Activated CD4-positive, alpha-beta T cell treated with anti-CD3 and anti-CD28 coated beads, Interleukin-2, amount 50 U/mL, for 16 hours (primary cell): Measurements from ENCODE around the gene MPND.
A peak's percentile ranks its signal among the peaks of the same experiment; 100 is the strongest.

Experiments used
- DNase-seq: peaks from one replicate; pipeline ENCODE4 v3.0.0-alpha.2; 2020

MPND gene

DNA sequence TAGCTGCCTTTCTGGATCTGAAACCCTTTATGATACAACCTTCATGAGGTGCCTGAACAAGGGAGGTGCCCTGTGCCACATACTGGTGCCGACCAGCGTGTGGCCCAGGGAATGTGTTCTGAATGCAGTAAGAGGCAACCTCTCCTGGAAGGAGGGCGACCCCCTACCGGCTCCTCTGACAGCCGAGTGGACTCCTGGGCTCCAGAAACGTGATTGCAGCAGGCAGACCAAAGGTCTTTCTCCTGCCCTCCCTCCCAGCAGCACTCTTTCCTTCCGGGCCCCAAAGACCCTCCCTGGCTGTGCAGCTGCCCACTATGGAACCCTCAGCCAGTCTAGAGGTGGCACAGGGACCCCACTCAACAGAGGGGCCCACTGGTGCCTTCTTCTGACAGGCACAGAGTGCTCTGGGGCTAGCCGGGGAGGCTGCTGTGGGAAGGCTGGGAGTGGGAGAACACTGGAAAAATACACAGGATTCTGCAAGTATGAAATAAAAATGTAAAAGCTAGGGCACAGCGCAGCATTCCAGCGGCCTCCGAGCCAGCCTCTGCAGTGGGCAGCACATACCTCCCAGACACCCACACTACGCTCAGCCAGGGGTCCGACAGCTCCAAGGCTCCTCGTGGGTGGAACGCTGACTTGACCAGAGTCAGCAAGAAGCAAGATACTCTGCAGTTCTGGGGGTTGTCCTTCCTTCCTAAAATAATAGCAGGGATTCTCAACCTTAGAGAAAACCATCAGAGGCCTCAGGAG is 42.1 kb downstream of the MPND start:
- no peak for DNase-seq

DNA sequence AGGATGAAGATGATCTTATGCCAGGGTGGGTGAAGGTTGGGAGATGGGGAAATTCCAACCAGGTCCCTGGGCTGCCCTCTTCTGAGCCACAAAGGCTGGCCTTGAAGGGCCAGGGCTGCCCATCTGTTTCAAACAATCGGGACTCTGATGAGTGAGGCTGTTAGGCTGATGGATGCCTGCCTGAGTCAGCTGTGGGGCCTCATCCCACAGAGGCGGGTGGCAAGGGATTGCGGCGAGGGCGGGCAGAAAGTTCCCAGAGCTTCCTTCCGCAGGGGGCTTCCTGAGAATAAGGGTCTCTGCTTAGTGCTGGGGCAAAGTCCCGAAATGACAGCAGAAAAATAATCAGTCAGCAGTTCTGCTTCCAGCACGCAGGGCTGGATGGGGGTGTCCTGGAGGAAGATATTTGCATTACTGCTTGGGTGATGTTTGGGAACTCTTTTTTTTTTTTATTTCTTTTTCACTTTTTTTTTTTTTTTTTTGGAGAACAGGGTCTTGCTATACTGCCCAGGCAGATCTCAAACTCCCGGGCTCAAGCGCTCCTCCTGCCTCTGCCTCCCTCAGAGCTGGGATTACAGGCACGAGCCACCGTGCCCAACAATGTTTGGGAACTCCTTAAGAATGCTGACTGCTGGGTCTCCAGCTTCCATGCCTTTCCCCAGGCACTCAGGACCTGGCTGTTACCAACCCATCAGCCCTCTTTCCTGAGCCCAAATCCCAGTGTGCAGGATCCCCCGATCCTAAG is 42.9 kb downstream of the MPND start:
- no peak for DNase-seq

DNA sequence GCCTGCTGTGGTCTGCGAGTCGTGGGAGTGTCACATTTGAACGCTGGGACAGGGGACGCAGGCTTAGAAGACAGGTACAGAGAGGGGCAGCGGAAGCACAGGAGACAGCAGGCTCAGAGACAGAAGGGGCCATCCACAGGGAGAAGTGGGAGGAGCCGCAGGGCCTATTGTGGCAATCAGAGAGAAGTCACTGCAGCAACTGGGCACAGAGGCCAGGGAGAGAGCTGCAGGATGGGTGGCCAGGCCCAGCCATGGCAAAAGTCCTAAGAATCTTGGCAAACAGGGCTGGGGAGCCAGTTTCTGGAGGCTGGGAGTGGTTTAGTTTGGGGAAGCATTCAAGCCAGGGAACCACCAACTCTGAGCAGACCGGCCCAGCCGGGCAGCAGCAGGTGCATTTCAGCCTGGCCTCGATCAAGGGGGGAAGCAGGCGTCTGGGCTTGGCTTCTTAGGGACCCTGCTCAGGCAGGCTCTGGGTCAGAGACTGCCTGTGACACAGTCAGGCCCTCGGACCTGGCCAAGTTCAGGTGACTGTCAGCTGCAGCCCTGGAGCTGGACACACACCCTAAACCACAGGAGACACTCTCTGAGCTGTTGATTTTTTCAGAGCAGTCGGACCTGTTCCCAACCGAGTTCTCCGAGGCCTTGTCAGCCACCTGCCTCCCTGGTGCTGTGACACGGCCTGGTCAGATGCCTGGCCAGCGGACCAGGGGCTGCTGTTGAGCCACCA is 45.1 kb downstream of the MPND start:
- no peak for DNase-seq

DNA sequence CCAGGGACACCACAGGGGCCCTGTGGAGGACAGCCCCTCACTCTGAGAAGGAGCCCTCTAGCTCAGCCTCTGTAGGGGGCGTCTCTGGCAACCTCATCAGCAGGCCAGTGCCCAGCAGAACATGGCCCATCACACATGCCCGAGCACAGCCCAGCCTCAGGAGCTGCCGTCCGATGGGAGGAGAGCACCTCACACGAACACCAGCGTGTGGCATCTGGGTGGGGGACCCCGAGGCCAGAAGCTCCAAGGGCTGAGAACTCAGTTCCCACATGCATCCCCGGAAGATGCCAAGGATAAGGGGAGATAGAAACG is 45.7 kb downstream of the MPND start:
- DNase-seq: no peak

- DNase-seq: no peak
Measured at GRCh38 chr19:4389511-4390016, 46.2 kb downstream of the MPND start.

DNA sequence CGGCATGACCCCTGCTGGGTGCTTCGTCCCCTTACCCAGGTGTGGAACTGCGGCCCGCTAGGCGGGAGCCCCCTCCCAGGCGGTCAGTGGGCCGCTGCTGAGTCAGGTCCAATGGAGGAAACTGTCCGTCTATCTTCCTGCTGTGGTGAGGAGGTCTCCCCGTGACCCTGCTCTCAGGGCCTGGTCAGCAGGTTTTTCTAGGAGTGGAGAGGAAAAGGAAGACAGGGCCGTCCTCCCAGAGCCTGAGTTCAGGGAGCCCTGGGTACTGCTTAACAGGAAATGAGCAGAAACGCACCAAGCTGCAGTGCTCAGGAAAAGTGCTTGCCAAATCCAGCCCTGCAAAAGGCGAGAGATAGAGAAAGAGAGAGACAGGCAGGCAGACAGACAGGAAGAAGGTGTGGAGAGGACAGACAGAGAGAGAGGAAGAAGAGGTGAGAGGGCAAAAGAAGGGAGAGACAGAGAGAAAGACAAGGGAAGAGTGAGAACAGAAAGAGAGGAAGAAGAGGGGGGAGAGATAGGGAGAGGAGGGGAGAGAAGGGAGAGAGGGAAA is 46.7 kb downstream of the MPND start:
- no peak for DNase-seq

DNA sequence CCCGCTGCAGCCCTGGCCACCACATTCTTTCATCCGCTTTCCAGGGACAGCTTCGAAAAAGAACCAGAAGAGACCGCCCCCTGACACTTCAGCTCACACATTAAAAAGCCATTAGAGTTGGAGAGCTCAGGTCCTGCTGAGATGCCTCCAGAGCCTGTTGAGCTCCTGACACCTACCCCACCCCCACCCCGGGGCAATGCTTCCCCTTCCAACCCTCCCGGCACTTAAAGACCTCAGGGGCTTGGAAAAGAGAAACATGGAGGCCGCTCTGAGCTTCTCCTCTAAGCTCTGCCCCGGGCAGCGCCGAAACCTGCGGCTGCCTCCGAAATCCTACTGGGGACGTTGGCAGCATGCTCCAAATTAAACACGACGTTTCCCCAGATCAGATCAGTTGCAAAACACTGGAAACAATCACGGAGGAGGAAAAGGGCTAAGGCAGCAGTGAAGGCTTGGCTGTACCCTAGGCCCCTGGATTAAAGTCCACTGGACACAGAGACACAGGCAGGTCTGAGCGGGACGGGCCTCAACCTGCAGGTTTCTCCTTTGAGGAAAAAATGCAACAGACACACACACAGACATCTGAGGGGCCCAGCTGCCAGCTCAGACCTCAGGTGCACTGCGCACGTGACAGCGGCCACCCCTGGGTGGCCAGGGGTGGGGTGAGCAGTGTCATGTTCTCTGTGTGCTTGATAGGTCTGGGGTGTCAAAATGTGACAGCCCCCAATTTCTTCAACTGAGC is 47.4 kb downstream of the MPND start:
- DNase-seq: no peak

GRCh38 chr19:4391306-4391693 is 47.9 kb downstream of the MPND start:
- DNase-seq: no peak

DNA sequence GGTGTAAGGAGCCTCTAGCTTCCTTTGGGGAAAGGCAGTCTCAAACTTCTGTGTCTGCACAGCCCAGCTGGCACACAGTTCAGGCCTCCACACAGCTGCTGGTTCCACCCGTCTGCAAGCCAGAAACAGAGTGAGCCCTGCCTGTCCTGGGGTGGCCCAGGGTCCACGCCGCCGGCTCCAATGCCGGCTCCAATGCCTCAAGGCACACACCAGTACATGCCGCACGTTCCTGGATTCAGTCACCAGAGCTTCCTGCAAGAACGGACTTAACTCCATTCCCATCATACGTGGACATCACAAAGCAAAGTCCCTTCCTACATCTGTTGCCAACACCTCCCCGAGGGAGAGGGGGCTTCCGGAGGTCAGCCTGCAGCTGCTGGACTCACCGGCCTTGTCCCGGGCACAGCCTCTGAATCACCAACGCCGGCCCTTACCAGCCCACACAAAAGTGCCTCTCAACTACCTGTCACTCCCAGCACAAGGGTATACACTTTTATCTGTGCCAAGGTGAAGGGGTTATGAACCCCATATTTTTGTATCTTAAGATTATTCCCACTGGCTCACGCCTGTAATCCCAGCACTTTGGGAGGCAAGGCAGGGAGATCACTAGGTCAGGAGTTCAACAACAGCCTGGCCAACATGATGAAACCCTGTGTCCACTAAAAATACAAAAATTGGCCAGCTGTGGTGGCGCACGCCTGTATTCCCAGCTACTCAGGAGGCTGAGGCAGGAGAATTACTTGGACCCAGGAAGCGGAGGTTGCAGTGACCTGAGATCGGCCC is 48.5 kb downstream of the MPND start:
- no peak for DNase-seq

DNA sequence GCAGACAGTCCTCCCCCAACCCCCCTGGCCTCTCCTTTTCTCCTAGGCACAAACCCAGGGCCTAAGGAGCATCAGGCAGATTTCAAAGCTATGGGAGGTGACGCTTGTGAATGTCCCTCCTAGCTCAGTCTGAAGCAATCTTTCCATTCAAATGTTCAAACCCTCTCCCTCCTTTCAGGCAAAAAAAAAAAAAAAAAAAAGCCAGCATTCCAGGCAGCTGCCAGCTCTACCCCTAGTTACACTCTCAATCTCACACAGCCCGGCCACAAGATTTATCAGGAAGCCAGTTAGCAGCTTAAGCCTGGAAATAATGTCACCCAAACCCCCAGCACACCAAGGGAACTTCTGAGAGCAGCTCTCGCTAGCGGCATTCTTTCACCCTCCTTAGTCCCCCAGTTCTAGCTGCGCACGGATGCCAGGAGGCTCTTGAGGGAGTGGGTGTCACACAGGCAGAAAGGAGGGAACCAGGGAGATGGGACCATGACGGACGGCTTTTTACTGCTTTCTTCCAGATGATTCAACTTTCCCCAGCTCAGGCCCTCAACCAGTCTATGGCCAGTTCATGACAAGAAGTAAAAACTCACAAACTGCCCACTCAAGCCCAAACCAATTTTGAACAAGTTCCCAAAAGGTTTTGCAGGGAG is 50.7 kb downstream of the MPND start:
- DNase-seq: no peak

DNA sequence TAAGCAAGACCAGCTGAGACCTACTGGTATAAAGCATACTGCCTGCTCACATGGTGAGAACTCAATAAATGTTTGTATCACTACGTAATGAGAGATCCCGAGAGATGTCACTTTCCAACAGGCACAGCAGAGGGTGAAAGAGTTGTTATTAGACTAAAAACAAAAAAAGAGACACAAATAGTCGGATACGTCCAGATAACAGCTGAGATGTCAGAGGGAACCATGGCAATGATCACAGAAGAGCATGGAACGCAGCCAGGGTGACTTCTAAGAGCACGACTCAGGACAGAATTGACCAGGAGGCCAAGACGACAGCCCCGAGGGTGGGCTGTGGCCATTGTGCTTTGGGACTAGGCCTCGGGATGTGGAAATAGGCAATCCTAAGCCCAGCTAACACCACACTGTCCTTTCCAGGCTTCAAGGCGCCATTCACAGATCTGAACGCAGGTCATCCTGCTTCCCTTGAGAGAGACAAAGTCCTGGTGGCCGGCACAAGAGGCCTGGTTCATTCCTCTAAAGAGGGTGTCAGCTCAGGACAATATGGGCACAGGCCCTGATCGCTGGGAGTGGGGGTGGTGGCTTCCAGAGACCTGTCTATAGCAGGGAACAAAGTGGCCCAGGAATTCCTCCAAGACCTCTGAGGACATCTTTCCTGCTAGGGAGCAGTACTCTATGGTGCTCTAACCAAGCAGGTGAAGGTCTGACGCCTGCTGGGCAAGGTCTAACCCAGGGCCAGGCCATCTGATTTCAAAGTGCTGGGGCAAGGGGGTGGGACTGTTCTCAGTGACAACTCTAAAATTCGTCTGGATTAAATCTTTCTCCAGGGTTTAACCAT is 53.8 kb downstream of the MPND start:
- DNase-seq: no peak

DNA sequence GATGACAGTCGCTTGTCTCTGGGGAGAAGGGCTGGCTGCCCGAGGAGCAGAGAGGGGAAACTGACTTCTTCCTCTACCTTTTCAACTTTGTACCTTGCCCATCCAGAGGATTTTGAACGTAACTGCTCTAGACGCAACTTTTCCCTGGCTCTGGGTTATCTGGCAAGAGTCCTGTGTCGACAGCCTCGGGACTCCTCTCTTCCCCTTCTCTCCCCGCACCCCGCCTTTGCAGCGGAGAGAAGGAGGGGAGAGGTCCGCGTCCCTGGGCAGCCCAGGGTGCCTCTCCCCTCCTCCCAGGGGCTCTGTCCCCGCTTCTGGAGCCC is 56.4 kb downstream of the MPND start:
- DNase-seq: peak; percentile 23

DNA sequence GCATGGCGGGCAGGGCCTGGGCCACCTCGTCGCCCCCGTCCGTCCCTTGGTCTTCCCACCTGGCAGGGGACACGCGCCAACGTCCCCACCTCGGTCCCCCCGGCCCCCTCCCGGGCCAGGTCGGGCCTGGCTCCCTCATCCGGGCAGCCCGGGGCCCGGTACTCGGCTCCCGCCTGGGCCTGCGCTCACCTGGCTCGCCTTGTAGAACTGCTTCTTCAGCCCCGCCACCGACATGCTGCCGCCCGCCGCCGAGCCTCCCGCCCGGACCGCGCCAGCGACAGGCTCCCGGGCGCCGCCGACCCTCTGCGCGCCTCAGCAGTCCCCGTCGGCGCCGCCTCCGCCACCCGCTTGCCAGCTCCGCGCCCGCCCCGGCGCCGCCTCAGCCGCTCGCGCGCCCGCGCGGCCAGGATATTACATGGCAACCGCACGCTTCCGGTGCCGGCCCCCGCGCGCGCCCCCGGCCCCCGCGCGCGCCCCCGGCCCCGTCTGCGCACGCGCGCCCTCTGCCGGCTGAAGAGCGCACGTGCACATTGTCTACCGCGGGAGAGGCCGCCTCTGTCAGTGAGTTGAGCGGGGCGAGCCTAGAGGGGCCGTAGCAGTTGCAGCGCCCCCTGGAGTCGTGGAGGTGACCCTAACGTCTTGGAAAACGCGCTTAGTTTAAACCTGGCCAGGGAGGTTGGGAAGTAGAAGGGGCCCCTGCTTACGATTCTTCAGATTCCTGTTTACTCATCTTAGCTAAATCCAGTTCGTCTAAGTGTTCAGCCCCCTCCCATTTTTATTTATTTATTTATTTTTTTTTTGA is 57.0 kb downstream of the MPND start, which contains the start of gene SH3GL1:
TSS of gene SH3GL1 (minus strand) at position 413 of the 802 bp plus-strand sequence. CDS start at position 234, 179 bp downstream.
- DNase-seq: peak; percentile 91

- no peak for DNase-seq
Measured at GRCh38 chr19:4401769-4402170, 58.4 kb downstream of the MPND start.

GRCh38 chr19:4402171-4403004 is 59.0 kb downstream of the MPND start, which contains the start of gene CHAF1A:
Gene CHAF1A (plus strand): TSS chr19:4402640. CDS start chr19:4402763, 123 bp downstream.
- peak; percentile 100 for DNase-seq

GRCh38 chr19:4403005-4403761 is 59.8 kb downstream of the MPND start:
- DNase-seq: no peak

- no peak for DNase-seq
Measured at GRCh38 chr19:4405977-4406376, 62.6 kb downstream of the MPND start.

- no peak for DNase-seq
Measured at GRCh38 chr19:4406626-4407025, 63.3 kb downstream of the MPND start.
